K562 (cell line): ENCODE results near the gene ZKSCAN1. TPM values are rescaled to one million over a fixed set of nuclear protein-coding genes. Genes with fewer than 3 reads are reported as not detected.
A peak's percentile ranks its signal among the peaks of the same experiment; 100 is the strongest.

Experiments used
- ATAC-seq: fragments of 200-7000 bp; cut with Tn5 transposase; 3 replicates; pipeline ENCODE4 v1.9.1; 2020; ENCODE audit warnings: moderate library complexity
- BruUV-seq: library from RNA; stranded (reverse); fragments of 400-500 nt; replicated peaks from 2 replicates; lab custom pipeline; 2021; lab: Mats Ljungman, UMichigan
- CTCF ChIA-PET: fragments of 300-600 bp; formaldehyde crosslinking; extraction: SDS; loops from one replicate; lab custom pipeline; 2021; ENCODE audit warnings: low intra/inter-chr PET ratio; lab: Yijun Ruan, JAX
- POLR2A ChIA-PET: fragments of 300-600, 350-650 bp; sonication (Branson Sonifier 250); formaldehyde crosslinking; extraction: SDS; loops from one replicate; lab custom pipeline; 2021; ENCODE audit warnings: antibody characterized with exemption, inconsistent platforms; lab: Yijun Ruan, JAX
- DNase-seq, 4 experiments: peaks; one replicate each; pipeline versions ENCODE4 v3.0.0 to v3.0.0-alpha.2; 2011 to 2018; ENCODE audit warnings: low spot score in 3 of 4, mixed read lengths in 3 of 4; ENCODE audit errors: extremely low read depth in 1 of 4
- FAIRE-seq: peaks from 2 replicates; lab custom pipeline; 2011; peaks lifted over from hg19 to GRCh38; lab: Jason Lieb, UNC
- H2AFZ ChIP-seq: 2 replicates; pipeline ENCODE4 v1.6.0; 2011; ENCODE audit warnings: low read depth, low read length, control low read depth, inconsistent platforms
- H3K27ac ChIP-seq: fragments of 200-600 bp; 3 replicates; pipeline ENCODE4 v1.8.0; 2011; ENCODE audit warnings: low read depth, mild to moderate bottlenecking, control low read depth, inconsistent platforms, low read length, moderate library complexity, mixed read lengths; ENCODE audit errors: extremely low read depth
- H3K27me3 ChIP-seq, 2 experiments: fragments of 300-600 bp in 1 of 2; 2 replicates in 1 of 2; 3 replicates in 1 of 2; pipeline versions ENCODE4 v1.6.0 to v1.8.0; 2011; ENCODE audit warnings: inconsistent platforms in 2 of 2, low read length in 2 of 2, mild to moderate bottlenecking in 1 of 2, mixed read lengths in 1 of 2, moderate library complexity in 1 of 2; ENCODE audit not compliant: control insufficient read depth in 2 of 2, insufficient read depth in 2 of 2
- H3K36me3 ChIP-seq: fragments of 300-600 bp; 3 replicates; pipeline ENCODE4 v1.8.0; 2011; ENCODE audit warnings: mild to moderate bottlenecking, low read length, inconsistent platforms; ENCODE audit not compliant: control insufficient read depth, insufficient read depth
- H3K4me1 ChIP-seq, 2 experiments: fragments of 200-600 bp in 1 of 2; replicated peaks in 1 of 2; 2 replicates in 1 of 2; 3 replicates in 1 of 2; pipeline versions ENCODE4 v1.5.1 to v1.8.0; 2011; ENCODE audit warnings: inconsistent platforms in 2 of 2, low read length in 2 of 2, mild to moderate bottlenecking in 1 of 2, mixed read lengths in 1 of 2, moderate library complexity in 1 of 2; ENCODE audit not compliant: control insufficient read depth in 2 of 2, insufficient read depth in 2 of 2
- H3K4me2 ChIP-seq: 2 replicates; pipeline ENCODE4 v1.6.1; 2011; ENCODE audit warnings: low read length, control low read depth, inconsistent platforms, mixed read lengths; ENCODE audit not compliant: insufficient read depth
- H3K4me3 ChIP-seq: fragments of 200-600 bp; sonication (generic), shearing (Covaris generic); 2 replicates; pipeline ENCODE4 v1.5.1; 2016; ENCODE audit warnings: control low read depth, inconsistent platforms
- H3K79me2 ChIP-seq: fragments of 200-600 bp; 3 replicates; pipeline ENCODE4 v1.8.0; 2011; ENCODE audit warnings: low read length, inconsistent platforms; ENCODE audit not compliant: control insufficient read depth, insufficient read depth
- H3K9ac ChIP-seq, 2 experiments: 2 replicates each; pipeline versions ENCODE4 v1.6.0 to v1.6.1; 2011; ENCODE audit warnings: low read depth in 2 of 2, low read length in 2 of 2, control low read depth in 1 of 2, inconsistent platforms in 1 of 2, mild to moderate bottlenecking in 1 of 2, mixed read lengths in 1 of 2; ENCODE audit not compliant: insufficient read depth in 1 of 2
- H3K9me1 ChIP-seq: one replicate; pipeline ENCODE4 v1.6.0; 2011; ENCODE audit warnings: inconsistent platforms, mild to moderate bottlenecking, low read length, moderate library complexity; ENCODE audit not compliant: control insufficient read depth, insufficient read depth
- H3K9me3 ChIP-seq: replicated peaks from 2 replicates; pipeline ENCODE4 v1.5.1; 2011; ENCODE audit warnings: low read depth, low read length, inconsistent platforms; ENCODE audit not compliant: control insufficient read depth, insufficient read depth
- H4K20me1 ChIP-seq: replicated peaks from 2 replicates; pipeline ENCODE4 v1.6.1; 2011; ENCODE audit warnings: low read length, inconsistent platforms, mixed read lengths; ENCODE audit not compliant: control insufficient read depth, insufficient read depth
- CBFB ChIP-seq: sonication (generic); formaldehyde crosslinking; IDR thresholded peaks from 2 replicates; pipeline ENCODE4 v1.4.0; 2020; ENCODE audit warnings: mild to moderate bottlenecking, missing genetic modification reagents
- MYNN ChIP-seq, 2 experiments: sonication (generic); formaldehyde crosslinking in 1 of 2; IDR thresholded peaks; 2 replicates each; pipeline versions ENCODE4 v1.5.0 to v1.6.1; 2016 to 2020; ENCODE audit warnings: antibody characterized with exemption in 1 of 2, missing genetic modification reagents in 1 of 2
- NRF1 ChIP-seq, 2 experiments: fragments of 450-650 bp; IDR thresholded peaks in 1 of 2; conservative IDR thresholded peaks in 1 of 2; 2 replicates each; pipeline ENCODE4 v1.6.1; 2014; ENCODE audit warnings: mild to moderate bottlenecking in 2 of 2
- POLR2B ChIP-seq: fragments of 450-650 bp; IDR thresholded peaks from 2 replicates; pipeline ENCODE4 v1.6.1; 2018; ENCODE audit warnings: low read depth; ENCODE audit not compliant: partially characterized antibody
- PTBP1 ChIP-seq: fragments of 200-400 bp; formaldehyde crosslinking; IDR thresholded peaks from 2 replicates; pipeline ENCODE4 v1.6.1; 2017; ENCODE audit warnings: low read depth, low read length
- ZNF707 ChIP-seq: fragments of 250-450 bp; sonication (Bioruptor Pico); conservative IDR thresholded peaks from 2 replicates; pipeline ENCODE4 v1.8.0; 2022; ENCODE audit warnings: inconsistent platforms, mild to moderate bottlenecking, moderate library complexity
- WGBS: fragments of 100-300 bp; shearing (Covaris generic); methylation state at CpG from one replicate; pipeline ENCODE4 v1.1.6; 2016; ENCODE audit warnings: low coverage, mixed read lengths; ENCODE audit not compliant: insufficient coverage; ENCODE audit errors: missing lambda C conversion rate; 5-methylcytosine and 5-hydroxymethylcytosine counted together
- in situ Hi-C: fragments of 300-500 bp; cut with MboI; formaldehyde crosslinking; loops from 4 replicates; pipeline ENCODE4 v1.15.0; 2018; ENCODE audit warnings: inconsistent platforms, mixed read lengths
- intact Hi-C: fragments of 100-400 bp; cut with micrococcal nuclease; formaldehyde crosslinking; loops from 2 replicates; pipeline ENCODE4 v1.14.2; 2022
- polyA plus RNA-seq, 8 experiments: library from polyadenylated mRNA; depleted of rRNA in 4 of 8; stranded (reverse) in 5 of 8; unstranded in 3 of 8; fragments of >200 nt; fragmentation: Nextera tagmentation in 2 of 8; fragmentation: Illumina TruSeq in 1 of 8; extraction: Ambion mirVana in 2 of 8; extraction: Trizol in 1 of 8; gene quantifications; 2 replicates each; pipeline versions ENCODE4 v1.2.1 to v1.2.3, GENCODE V29; 2011 to 2014; ENCODE audit warnings: inconsistent platforms in 1 of 8, missing spikeins in 1 of 8
- total RNA-seq, 7 experiments: library from RNA; depleted of rRNA in 6 of 7; stranded (reverse); fragments of >200 nt in 6 of 7; fragmentation: Illumina TruSeq in 2 of 7; extraction: Trizol in 2 of 7; gene quantifications; 2 replicates each; pipeline versions ENCODE4 v1.2.1 to v1.2.3, GENCODE V29; 2011 to 2021; ENCODE audit warnings: low replicate concordance in 1 of 7
- TF ChIP-seq, protein P1 (sequence below): fragments of 250-450 bp; sonication (Bioruptor Pico); IDR thresholded peaks from 2 replicates; pipeline ENCODE4 v1.4.0; 2020; ENCODE audit warnings: borderline replicate concordance

Gene ZKSCAN1
- total and polyA plus RNA-seq, 9 of the 15 experiments (the other 6 are each of a cell fraction or from before 2014, with no cell fraction given) = 5.3 to 43.0 (median 23.2) TPM

DNA sequence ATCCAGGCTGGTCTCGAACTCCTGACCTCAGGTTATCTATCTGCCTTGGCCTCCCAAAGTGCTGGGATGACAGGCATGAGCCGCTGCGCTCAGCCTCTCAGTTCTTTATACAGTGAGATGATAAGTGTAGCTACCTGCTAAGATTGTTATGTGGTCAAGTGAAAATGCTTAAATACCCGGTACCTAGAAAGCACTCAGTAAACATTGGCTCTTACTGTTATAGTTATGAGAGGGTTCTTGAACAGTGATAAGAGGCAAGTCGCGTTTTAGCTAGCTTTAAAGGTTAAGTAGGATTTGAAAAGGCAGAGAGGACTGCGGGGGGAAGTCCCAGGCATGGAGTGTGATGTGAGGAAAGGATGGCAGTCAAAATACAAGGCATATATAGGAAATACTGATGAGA is 4.5 kb downstream of the ZKSCAN1 start:
- BruUV-seq = no TSS peak
- CTCF ChIA-PET = no interaction called here
- FAIRE-seq = no peak
- H3K4me1 ChIP-seq = peaks cover 9 to 12% of the 10 kb centered on the region in 2 experiments; a peak in 3 of 5 replicates
- POLR2A ChIA-PET = interaction anchor here (0.6 to 3.2 kb wide), 4 partner anchors 10 to 1029 kb away, joined by 3 to 13 read pairs (median 4); partner anchors contain the start of gene ZSCAN25
- peaks cover 58% of the 10 kb centered on the region for H3K36me3 ChIP-seq
- TF ChIP-seq ZNF707 (no peak), MYNN (IDR thresholded peaks at IDR 0.05) (peak; percentile 34; the same call in 1 of the 2 replicates), MYNN (CRISPR knock-in tag; IDR thresholded peaks at IDR 0.05) (no peak), PTBP1 (no peak), POLR2B (peak; percentile 12), NRF1 (conservative IDR thresholded peaks at IDR 0.05 in 1 of 2, IDR thresholded peaks at IDR 0.05 in 1 of 2) (no peak)
- no peaks in the 10 kb centered on the region for H3K9me1 ChIP-seq
- 50% methylated on average over 7 of the region's 7 CpGs for whole genome bisulfite sequencing
- no peak for ATAC-seq
- H3K27ac ChIP-seq = no peak overlapping the region
- in situ Hi-C loops = no loop called here
- H2AFZ ChIP-seq = no peak overlapping the region
- no peaks in the 10 kb centered on the region for H3K27me3 ChIP-seq
- no peak overlapping the region for H3K4me3 ChIP-seq
- H3K9ac ChIP-seq = no peak overlapping the region
- no peaks in the 10 kb centered on the region for H3K9me3 ChIP-seq
- peaks cover 17% of the 10 kb centered on the region for H4K20me1 ChIP-seq
- intact Hi-C loops = no loop called here
- no peak overlapping the region for H3K4me2 ChIP-seq
- DNase-seq = no peak
- peaks cover 69% of the 10 kb centered on the region for H3K79me2 ChIP-seq

DNA sequence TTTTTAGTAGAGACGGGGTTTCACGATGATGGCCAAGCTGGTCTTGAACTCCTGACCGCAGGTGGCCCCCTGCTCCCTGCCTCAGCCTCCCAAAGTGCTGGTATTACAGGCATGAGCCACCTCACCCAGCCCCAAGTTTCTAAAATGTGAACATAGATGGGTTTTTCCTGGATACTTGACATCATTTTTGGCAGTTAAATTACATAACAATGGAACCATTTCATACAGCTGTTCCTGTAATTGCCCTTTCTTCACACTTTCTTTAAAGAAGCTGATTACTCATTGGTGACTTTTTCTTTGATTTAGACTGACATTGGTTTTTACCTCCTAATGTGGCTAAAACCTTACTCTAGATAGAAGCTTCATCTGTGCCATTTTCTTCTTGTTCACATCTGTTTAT is 5.9 kb downstream of the ZKSCAN1 start:
- 98% methylated on average over 3 of the region's 3 CpGs for WGBS
- no peak overlapping the region for H3K4me2 ChIP-seq
- ChIA-PET CTCF (no interaction called here), POLR2A (interaction anchor here (0.6 to 3.2 kb wide), 6 partner anchors 9 to 514 kb away, joined by 3 to 13 read pairs (median 4); no protein-coding TSS in a partner anchor)
- H3K27me3 ChIP-seq = no peaks in the 10 kb centered on the region
- no peaks in the 10 kb centered on the region for H3K9me3 ChIP-seq
- FAIRE-seq = no peak
- BruUV-seq = no TSS peak
- no peak overlapping the region for H3K9ac ChIP-seq
- peaks cover 12% of the 10 kb centered on the region for H4K20me1 ChIP-seq
- DNase-seq = no peak
- no peak for ATAC-seq
- no peaks in the 10 kb centered on the region for H3K9me1 ChIP-seq
- in situ Hi-C loops (no loop called here), intact Hi-C loops (no loop called here)
- no peak overlapping the region for H3K4me3 ChIP-seq
- H2AFZ ChIP-seq = no peak overlapping the region
- H3K27ac ChIP-seq = no peak overlapping the region
- peaks cover 71% of the 10 kb centered on the region for H3K36me3 ChIP-seq
- peaks cover 4 to 9% of the 10 kb centered on the region in 2 experiments; a peak in 3 of 5 replicates for H3K4me1 ChIP-seq
- H3K79me2 ChIP-seq = peaks cover 57% of the 10 kb centered on the region
- TF ChIP-seq CBFB (CRISPR knock-in tag) = no peak
- TF ChIP-seq, protein P1, sequence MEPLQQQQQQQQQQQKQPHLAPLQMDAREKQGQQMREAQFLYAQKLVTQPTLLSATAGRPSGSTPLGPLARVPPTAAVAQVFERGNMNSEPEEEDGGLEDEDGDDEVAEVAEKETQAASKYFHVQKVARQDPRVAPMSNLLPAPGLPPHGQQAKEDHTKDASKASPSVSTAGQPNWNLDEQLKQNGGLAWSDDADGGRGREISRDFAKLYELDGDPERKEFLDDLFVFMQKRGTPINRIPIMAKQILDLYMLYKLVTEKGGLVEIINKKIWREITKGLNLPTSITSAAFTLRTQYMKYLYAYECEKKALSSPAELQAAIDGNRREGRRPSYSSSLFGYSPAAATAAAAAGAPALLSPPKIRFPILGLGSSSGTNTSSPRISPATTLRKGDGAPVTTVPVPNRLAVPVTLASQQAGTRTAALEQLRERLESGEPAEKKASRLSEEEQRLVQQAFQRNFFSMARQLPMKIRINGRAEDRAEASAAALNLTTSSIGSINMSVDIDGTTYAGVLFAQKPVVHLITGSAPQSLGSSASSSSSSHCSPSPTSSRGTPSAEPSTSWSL (CRISPR knock-in tag) = no peak
